NCI-H82 treated with DMSO at 0.1 percent for 48 hours (cell line): ENCODE data around the gene RASAL1.

Experiments used
- DNase-seq: peaks from one replicate; lab custom pipeline; 2025; ENCODE audit not compliant: unreplicated experiment; lab: John Stamatoyannopoulos, UW

RASAL1 gene

GRCh38 chr12:113098441-113099028 is 37.0 kb downstream of the RASAL1 start:
- peak; percentile 36 for DNase-seq

GRCh38 chr12:113097716-113098440 is 37.7 kb downstream of the RASAL1 start:
- peak; percentile 36 for DNase-seq

- DNase-seq: no peak
Observed at GRCh38 chr12:113096675-113097461, 38.7 kb downstream of the RASAL1 start.

- DNase-seq: no peak
Observed at GRCh38 chr12:113095405-113095804, 40.2 kb downstream of the RASAL1 start.

- no peak for DNase-seq
Observed at GRCh38 chr12:113094738-113095137, 40.8 kb downstream of the RASAL1 start.

GRCh38 chr12:113093409-113094101 is 42.0 kb downstream of the RASAL1 start:
- no peak for DNase-seq

- no peak for DNase-seq
Observed at GRCh38 chr12:113092607-113093408, 42.8 kb downstream of the RASAL1 start.

- DNase-seq: no peak
Observed at GRCh38 chr12:113091506-113091905, 44.1 kb downstream of the RASAL1 start.

GRCh38 chr12:113090740-113091139 is 44.8 kb downstream of the RASAL1 start:
- DNase-seq: no peak

- DNase-seq: no peak
Observed at GRCh38 chr12:113089839-113090238, 45.7 kb downstream of the RASAL1 start.

- no peak for DNase-seq
Observed at GRCh38 chr12:113088971-113089756, 46.4 kb downstream of the RASAL1 start.

GRCh38 chr12:113088037-113088436 is 47.5 kb downstream of the RASAL1 start:
- no peak for DNase-seq

- DNase-seq: no peak
Observed at GRCh38 chr12:113087193-113087592, 48.4 kb downstream of the RASAL1 start.

- no peak for DNase-seq
Observed at GRCh38 chr12:113086249-113087164, 49.1 kb downstream of the RASAL1 start.

GRCh38 chr12:113083863-113084435 is 51.6 kb downstream of the RASAL1 start:
- DNase-seq: no peak

- DNase-seq: no peak
Observed at GRCh38 chr12:113082486-113083148, 52.9 kb downstream of the RASAL1 start.

GRCh38 chr12:113081873-113082272 is 53.7 kb downstream of the RASAL1 start:
- DNase-seq: no peak

GRCh38 chr12:113077859-113078255 is 57.7 kb downstream of the RASAL1 start:
- no peak for DNase-seq
